CD4-positive, CD25-positive, alpha-beta regulatory T cell (primary cell): Measurements from ENCODE around the gene OR11A1. TPM values are rescaled to one million over a fixed set of nuclear protein-coding genes. Genes with fewer than 3 reads are reported as not detected.

Source experiments
- ATAC-seq, 2 donors: fragments of 150-1000 bp; cut with Tn5 transposase; one replicate each; pipeline ENCODE4 v1.10.0; 2021; ENCODE audit warnings: low read depth in 2 of 2, moderate number of reproducible peaks in 2 of 2, moderate library complexity in 1 of 2
- DNase-seq, 3 donors: peaks; one replicate each; pipeline versions ENCODE4 v3.0.0 to v3.0.0-alpha.2; 2012 to 2022; ENCODE audit warnings: mixed read lengths in 1 of 3
- H3K27ac ChIP-seq: one replicate; pipeline ENCODE4 v1.7.0; 2013; ENCODE audit warnings: mild to moderate bottlenecking, low read length; ENCODE audit not compliant: insufficient read depth, poor library complexity, severe bottlenecking
- H3K27me3 ChIP-seq: one replicate; pipeline ENCODE4 v1.7.0; 2013; ENCODE audit warnings: low read length; ENCODE audit not compliant: control insufficient read depth, insufficient read depth
- H3K36me3 ChIP-seq: one replicate; pipeline ENCODE4 v1.7.0; 2013; ENCODE audit warnings: mild to moderate bottlenecking, low read length, moderate library complexity; ENCODE audit not compliant: control insufficient read depth, insufficient read depth
- H3K4me1 ChIP-seq: 2 replicates; pipeline ENCODE4 v1.7.0; 2013; ENCODE audit warnings: mild to moderate bottlenecking, low read length; ENCODE audit not compliant: insufficient read depth, control insufficient read depth, poor library complexity, severe bottlenecking
- H3K4me3 ChIP-seq: one replicate; pipeline ENCODE4 v1.7.0; 2013; ENCODE audit warnings: low read depth, mild to moderate bottlenecking, low read length, moderate library complexity
- H3K9me3 ChIP-seq, 2 experiments: 1 replicate in 1 of 2; 2 replicates in 1 of 2; pipeline ENCODE4 v1.7.0; 2013; ENCODE audit warnings: low read length in 2 of 2, mild to moderate bottlenecking in 1 of 2, moderate library complexity in 1 of 2; ENCODE audit not compliant: control insufficient read depth in 2 of 2
- H3K27ac Mint-ChIP-seq, 3 donors: one replicate each; pipeline ENCODE4 v1.8.0; 2020 to 2022; ENCODE audit warnings: mild to moderate bottlenecking in 3 of 3, mixed read lengths in 3 of 3, moderate library complexity in 2 of 3
- H3K27me3 Mint-ChIP-seq: one replicate; pipeline ENCODE4 v1.8.0; 2022; ENCODE audit warnings: mild to moderate bottlenecking, mixed read lengths
- H3K36me3 Mint-ChIP-seq: one replicate; pipeline ENCODE4 v1.8.0; 2020; ENCODE audit warnings: mixed read lengths
- H3K4me1 Mint-ChIP-seq, 4 donors: one replicate each; pipeline ENCODE4 v1.8.0; 2020 to 2022; ENCODE audit warnings: mixed read lengths in 4 of 4, mild to moderate bottlenecking in 1 of 4
- H3K4me3 Mint-ChIP-seq, 4 donors: one replicate each; pipeline ENCODE4 v1.8.0; 2020 to 2022; ENCODE audit warnings: mild to moderate bottlenecking in 4 of 4, mixed read lengths in 4 of 4, moderate library complexity in 3 of 4
- H3K9me3 Mint-ChIP-seq, 7 donors: one replicate each; pipeline ENCODE4 v1.8.0; 2020 to 2022; ENCODE audit warnings: mixed read lengths in 7 of 7, mild to moderate bottlenecking in 3 of 7, moderate library complexity in 2 of 7
- polyA plus RNA-seq, 4 donors: library from polyadenylated mRNA; unstranded; fragments of 300-500 nt; fragmentation: Illumina TruSeq; gene quantifications; one replicate each; pipeline ENCODE4 v1.2.3, GENCODE V29; 2021
- total RNA-seq: library from RNA; stranded (reverse); gene quantifications from one replicate; pipeline ENCODE4 v1.2.3, GENCODE V29; 2022

The OR11A1 gene
- not detected for total RNA-seq
- polyA plus RNA-seq: not detected

GRCh38 chr6:29456971-29457370 lies at the start of gene OR11A1, which contains the start of gene OR2H1:
Gene OR11A1 (minus strand): TSS chr6:29457071. CDS start chr6:29427641, 29,430 bp downstream.
Gene OR2H1 (plus strand): TSS chr6:29457155. CDS start chr6:29461770, 4,615 bp downstream.
- no peak for ATAC-seq
- no peaks in the 10 kb centered on the region for H3K4me1 Mint-ChIP-seq
- no peak for DNase-seq

GRCh38 chr6:29506446-29507067 lies 49.7 kb upstream of the OR11A1 start:
- H3K27me3 Mint-ChIP-seq: peaks cover 21% of the 10 kb centered on the region
- no peak overlapping the region for H3K27ac Mint-ChIP-seq
- Histone ChIP-seq H3K36me3 (no peaks in the 10 kb centered on the region), H3K4me1 (no peaks in the 10 kb centered on the region), H3K27ac (no peak overlapping the region), H3K4me3 (no peak overlapping the region), H3K9me3 (no peaks in the 10 kb centered on the region), H3K27me3 (no peaks in the 10 kb centered on the region)
- H3K4me1 Mint-ChIP-seq: peaks cover 0 to 12% (median 0%) of the 10 kb centered on the region in 4 donors
- DNase-seq: no peak
- no peak for ATAC-seq
- no peaks in the 10 kb centered on the region for H3K36me3 Mint-ChIP-seq
- H3K4me3 Mint-ChIP-seq: no peak overlapping the region
- H3K9me3 Mint-ChIP-seq: peaks cover 0 to 3% (median 0%) of the 10 kb centered on the region in 7 donors

More at GRCh38 chr6:29456971-29457370, at the start of gene OR11A1, which contains the start of gene OR2H1:
- H3K27ac Mint-ChIP-seq: no peak within 1 kb of the TSS
- H3K9me3 ChIP-seq: no peaks in the 10 kb centered on the region
- no peaks in the 10 kb centered on the region for H3K4me1 ChIP-seq
- no peak within 1 kb of the TSS for H3K4me3 ChIP-seq
- no peak within 1 kb of the TSS for H3K4me3 Mint-ChIP-seq
- H3K9me3 Mint-ChIP-seq: peaks cover 0 to 3% (median 0%) of the 10 kb centered on the region in 7 donors
- H3K36me3 ChIP-seq: no peaks in the 10 kb centered on the region
- H3K27me3 ChIP-seq: peaks cover 9% of the 10 kb centered on the region
- peaks cover 16% of the 10 kb centered on the region for H3K27me3 Mint-ChIP-seq
- no peak within 1 kb of the TSS for H3K27ac ChIP-seq
- H3K36me3 Mint-ChIP-seq: no peaks in the 10 kb centered on the region

GRCh38 chr6:29505808-29506207 lies 48.9 kb upstream of the OR11A1 start:
- Mint-ChIP-seq H3K4me3 (no peak overlapping the region), H3K36me3 (no peaks in the 10 kb centered on the region), H3K27me3 (peaks cover 14% of the 10 kb centered on the region), H3K9me3 (peaks cover 0 to 1% (median 0%) of the 10 kb centered on the region in 7 donors), H3K27ac (no peak overlapping the region), H3K4me1 (peaks cover 0 to 12% (median 0%) of the 10 kb centered on the region in 4 donors)
- Histone ChIP-seq H3K27ac (no peak overlapping the region), H3K36me3 (no peaks in the 10 kb centered on the region), H3K4me3 (no peak overlapping the region), H3K27me3 (peaks cover 2% of the 10 kb centered on the region), H3K4me1 (no peaks in the 10 kb centered on the region), H3K9me3 (no peaks in the 10 kb centered on the region)
- ATAC-seq (no peak), DNase-seq (no peak)

- Mint-ChIP-seq H3K27me3 (peaks cover 11% of the 10 kb centered on the region), H3K36me3 (no peaks in the 10 kb centered on the region), H3K4me3 (no peak overlapping the region), H3K27ac (no peak overlapping the region), H3K9me3 (peaks cover 0 to 1% (median 0%) of the 10 kb centered on the region in 7 donors), H3K4me1 (peaks cover 0 to 12% (median 0%) of the 10 kb centered on the region in 4 donors)
- Histone ChIP-seq H3K9me3 (no peaks in the 10 kb centered on the region), H3K4me3 (no peak overlapping the region), H3K27ac (no peak overlapping the region), H3K27me3 (peaks cover 4% of the 10 kb centered on the region), H3K4me1 (no peaks in the 10 kb centered on the region), H3K36me3 (no peaks in the 10 kb centered on the region)
- ATAC-seq (no peak), DNase-seq (no peak)
Observed at GRCh38 chr6:29504961-29505360, 48.1 kb upstream of the OR11A1 start.

GRCh38 chr6:29502597-29502996 lies 45.7 kb upstream of the OR11A1 start:
- H3K27ac Mint-ChIP-seq: no peak overlapping the region
- peaks cover 0 to 2% (median 0%) of the 10 kb centered on the region in 4 donors for H3K4me1 Mint-ChIP-seq
- H3K4me3 Mint-ChIP-seq: no peak overlapping the region
- H3K9me3 ChIP-seq: no peaks in the 10 kb centered on the region
- H3K4me1 ChIP-seq: no peaks in the 10 kb centered on the region
- no peaks in the 10 kb centered on the region for H3K36me3 ChIP-seq
- no peak overlapping the region for H3K4me3 ChIP-seq
- H3K27me3 ChIP-seq: peaks cover 5% of the 10 kb centered on the region
- H3K27ac ChIP-seq: no peak overlapping the region
- no peaks in the 10 kb centered on the region for H3K36me3 Mint-ChIP-seq
- ATAC-seq (no peak), DNase-seq (no peak)
- peaks cover 0 to 1% (median 0%) of the 10 kb centered on the region in 7 donors for H3K9me3 Mint-ChIP-seq
- peaks cover 18% of the 10 kb centered on the region for H3K27me3 Mint-ChIP-seq

GRCh38 chr6:29502181-29502580 lies 45.3 kb upstream of the OR11A1 start:
- H3K9me3 ChIP-seq: no peaks in the 10 kb centered on the region
- H3K36me3 Mint-ChIP-seq: no peaks in the 10 kb centered on the region
- ATAC-seq: no peak
- H3K4me3 Mint-ChIP-seq: no peak overlapping the region
- peaks cover 0 to 1% (median 0%) of the 10 kb centered on the region in 7 donors for H3K9me3 Mint-ChIP-seq
- no peak overlapping the region for H3K27ac ChIP-seq
- H3K27me3 ChIP-seq: peaks cover 8% of the 10 kb centered on the region
- no peak overlapping the region for H3K4me3 ChIP-seq
- peaks cover 18% of the 10 kb centered on the region for H3K27me3 Mint-ChIP-seq
- no peaks in the 10 kb centered on the region for H3K4me1 Mint-ChIP-seq
- H3K36me3 ChIP-seq: no peaks in the 10 kb centered on the region
- DNase-seq: no peak
- no peaks in the 10 kb centered on the region for H3K4me1 ChIP-seq
- H3K27ac Mint-ChIP-seq: no peak overlapping the region

- Mint-ChIP-seq H3K4me1 (no peaks in the 10 kb centered on the region), H3K27me3 (peaks cover 18% of the 10 kb centered on the region), H3K27ac (no peak overlapping the region), H3K36me3 (no peaks in the 10 kb centered on the region), H3K9me3 (peaks cover 0 to 1% (median 0%) of the 10 kb centered on the region in 7 donors), H3K4me3 (no peak overlapping the region)
- Histone ChIP-seq H3K4me3 (no peak overlapping the region), H3K27me3 (peaks cover 14% of the 10 kb centered on the region), H3K36me3 (no peaks in the 10 kb centered on the region), H3K4me1 (no peaks in the 10 kb centered on the region), H3K27ac (no peak overlapping the region), H3K9me3 (no peaks in the 10 kb centered on the region)
- DNase-seq: no peak
- ATAC-seq: no peak
Observed at GRCh38 chr6:29501106-29501505, 44.2 kb upstream of the OR11A1 start.

- Mint-ChIP-seq H3K9me3 (peaks cover 0 to 1% (median 0%) of the 10 kb centered on the region in 7 donors), H3K27me3 (peaks cover 18% of the 10 kb centered on the region), H3K27ac (no peak overlapping the region), H3K4me1 (no peaks in the 10 kb centered on the region), H3K4me3 (no peak overlapping the region), H3K36me3 (no peaks in the 10 kb centered on the region)
- Histone ChIP-seq H3K27me3 (peaks cover 19% of the 10 kb centered on the region), H3K4me1 (no peaks in the 10 kb centered on the region), H3K36me3 (no peaks in the 10 kb centered on the region), H3K9me3 (no peaks in the 10 kb centered on the region), H3K4me3 (no peak overlapping the region), H3K27ac (no peak overlapping the region)
- no peak for DNase-seq
- ATAC-seq: no peak
Observed at GRCh38 chr6:29500594-29500993, 43.7 kb upstream of the OR11A1 start.
